ENCODE measurements around the gene CDH13. TPM values are rescaled to one million over a fixed set of nuclear protein-coding genes. Genes with fewer than 3 reads are reported as not detected.
"Not testable (repeated sequence)": the region's sequence is repeated elsewhere in the genome, so short reads cannot be mapped to it uniquely, and the experiment has no call there.

Gene CDH13
- polyA plus RNA-seq, 3 donors: 8.2 to 11.2 (median 10.3) TPM

GRCh38 chr16:82884320-82884898 is 257.6 kb downstream of the CDH13 start:
- no peak for DNase-seq

- DNase-seq: no peak
Observed at GRCh38 chr16:82886146-82886545, 259.4 kb downstream of the CDH13 start.

- DNase-seq: peak; percentile 92
Observed at GRCh38 chr16:82888591-82889001, 261.8 kb downstream of the CDH13 start.

DNA sequence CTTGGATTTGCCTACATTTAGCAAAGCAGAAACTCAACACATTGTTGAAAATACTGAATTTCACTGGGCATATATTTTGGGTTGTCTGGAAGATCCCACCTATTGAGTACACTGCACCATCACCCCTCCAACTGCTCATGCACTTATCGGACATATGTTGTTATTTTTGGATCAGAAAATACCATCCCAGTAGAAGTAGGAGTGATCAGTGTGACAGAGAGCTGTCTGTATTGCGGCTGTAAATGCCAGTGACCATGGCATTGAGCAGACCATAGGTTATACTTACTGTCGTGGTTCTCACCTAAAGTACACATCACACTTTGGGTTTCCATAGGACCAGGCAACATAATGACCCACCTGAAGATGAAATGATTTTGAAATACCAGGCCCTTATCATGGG is 264.7 kb downstream of the CDH13 start:
- no peak for DNase-seq

DNA sequence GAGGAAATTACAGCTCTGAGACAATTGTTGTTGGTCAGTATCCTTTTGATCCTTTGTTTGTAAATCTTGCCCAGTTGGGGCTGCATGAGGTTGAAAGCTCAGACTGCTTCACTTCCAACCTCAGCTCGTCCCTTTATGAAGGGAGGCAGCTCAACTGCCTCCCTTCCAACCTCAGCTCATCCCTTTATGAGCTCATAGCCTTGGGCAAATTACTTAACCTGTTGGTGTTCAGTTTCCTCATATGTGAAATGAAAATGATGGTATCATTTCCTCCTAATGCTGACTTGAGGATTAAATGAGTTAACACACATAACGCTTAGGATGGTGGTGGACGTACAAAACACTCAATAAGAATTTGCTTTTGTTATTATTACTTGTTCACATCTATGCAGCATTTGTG is 265.1 kb downstream of the CDH13 start:
- DNase-seq: no peak

- no peak for DNase-seq
Observed at GRCh38 chr16:82892324-82892723, 265.6 kb downstream of the CDH13 start.

- DNase-seq: no peak
Observed at GRCh38 chr16:82895843-82896242, 269.1 kb downstream of the CDH13 start.

- DNase-seq: peak; percentile 27
Observed at GRCh38 chr16:82899006-82899405, 272.2 kb downstream of the CDH13 start.

DNA sequence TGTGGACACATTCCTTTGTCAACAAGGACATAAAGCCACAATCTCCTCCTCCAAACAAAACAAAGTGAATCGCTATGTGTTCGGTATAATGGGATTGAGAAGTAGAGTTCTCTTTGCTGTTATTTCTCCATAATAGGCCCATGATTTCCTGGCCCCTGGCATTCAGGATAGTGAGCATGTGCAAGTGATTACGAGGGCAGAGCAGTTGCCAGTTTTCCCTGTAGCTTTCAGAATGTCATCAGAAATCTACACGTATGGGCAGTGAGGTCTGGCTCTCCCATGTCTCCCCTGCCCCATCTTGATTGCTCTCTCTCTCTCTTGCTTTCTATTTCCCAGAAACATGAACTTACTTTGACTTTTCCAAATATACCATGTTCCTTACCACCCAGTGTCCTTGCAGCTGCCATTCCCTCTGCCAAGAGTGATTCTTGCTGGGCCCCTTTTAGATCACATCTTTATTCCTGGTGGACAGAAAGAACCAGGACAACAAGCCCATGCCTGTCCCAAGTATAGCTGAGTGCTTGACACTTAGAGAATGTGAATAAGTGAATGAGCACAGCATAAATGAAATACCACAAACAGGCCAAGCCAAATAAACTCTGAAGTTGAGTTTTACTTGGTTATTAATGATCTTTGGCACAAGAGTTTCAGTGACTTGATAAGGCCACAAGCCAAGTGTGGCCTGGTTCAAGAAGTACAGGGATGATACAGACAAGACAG is 273.1 kb downstream of the CDH13 start:
- no peak for DNase-seq

DNA sequence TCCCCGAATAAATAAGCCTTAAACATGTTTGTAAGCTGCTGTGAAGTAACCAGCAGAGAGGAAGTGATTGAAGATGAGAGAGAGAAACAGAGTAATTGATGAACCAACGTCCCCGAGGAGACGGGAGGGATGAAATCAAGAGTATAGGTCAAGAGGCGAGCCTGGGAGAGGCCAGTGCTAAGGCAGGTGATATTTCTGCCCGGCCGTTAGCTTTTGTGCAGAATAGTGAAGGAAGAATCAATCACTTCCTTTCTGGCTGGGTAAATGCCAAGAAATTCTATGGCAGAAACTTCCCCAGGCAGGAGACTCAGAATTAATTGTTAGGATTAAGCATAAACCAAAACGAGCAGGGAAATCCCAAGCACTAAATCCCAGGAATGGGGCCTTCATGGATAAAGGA is 273.8 kb downstream of the CDH13 start:
- no peak for DNase-seq

DNA sequence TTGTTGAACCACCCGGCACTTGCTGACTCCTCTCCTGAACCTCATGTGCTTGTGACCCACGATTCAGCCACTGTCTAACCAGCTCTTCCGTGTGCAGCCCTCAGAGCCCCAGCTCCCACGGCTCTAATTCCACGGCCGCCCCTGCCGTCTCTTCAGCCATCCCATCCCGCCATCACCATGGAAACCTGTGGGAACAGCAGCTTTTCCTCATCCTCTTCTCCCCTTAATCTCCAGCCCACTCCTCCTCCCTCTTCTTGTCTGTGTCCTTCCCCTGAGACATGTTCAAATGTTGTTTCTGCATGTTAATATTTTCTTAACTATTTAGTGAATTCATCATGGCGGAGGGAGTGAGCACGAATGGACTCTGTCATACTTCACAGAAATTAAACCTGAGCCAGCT is 285.2 kb downstream of the CDH13 start:
- no peak for DNase-seq

DNA sequence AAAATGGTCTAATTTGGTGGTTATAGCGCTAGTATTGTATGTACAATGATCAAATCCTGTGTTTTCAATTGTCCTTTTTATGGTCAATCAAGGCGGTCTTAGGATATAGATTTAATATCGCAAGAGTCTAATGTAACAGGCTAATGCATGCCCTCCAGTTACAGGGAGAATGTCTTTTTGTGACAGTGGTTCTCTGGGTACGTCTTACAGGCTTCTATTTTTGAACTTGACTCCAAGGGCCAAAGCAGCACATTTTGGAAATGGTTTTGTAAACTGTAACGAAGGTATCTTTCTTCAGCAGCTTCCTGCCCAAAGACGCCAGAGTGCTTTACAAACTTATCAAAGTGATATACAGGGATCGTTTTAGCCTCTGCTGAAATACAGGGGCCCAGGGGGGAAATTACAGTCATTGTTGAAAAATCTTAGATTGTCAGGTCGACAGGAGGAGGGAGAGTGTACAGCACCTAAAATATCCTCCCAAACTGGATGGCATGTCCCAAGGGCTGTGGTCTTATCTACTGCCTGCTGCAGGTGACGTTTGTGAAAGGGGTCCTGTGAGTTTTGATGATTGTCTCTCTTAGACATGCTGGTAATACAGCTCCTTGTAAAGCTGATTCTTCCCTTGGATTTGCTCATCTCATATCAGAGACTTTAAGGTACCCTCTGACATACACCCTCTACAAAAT is 288.5 kb downstream of the CDH13 start:
- DNase-seq: no peak

DNA sequence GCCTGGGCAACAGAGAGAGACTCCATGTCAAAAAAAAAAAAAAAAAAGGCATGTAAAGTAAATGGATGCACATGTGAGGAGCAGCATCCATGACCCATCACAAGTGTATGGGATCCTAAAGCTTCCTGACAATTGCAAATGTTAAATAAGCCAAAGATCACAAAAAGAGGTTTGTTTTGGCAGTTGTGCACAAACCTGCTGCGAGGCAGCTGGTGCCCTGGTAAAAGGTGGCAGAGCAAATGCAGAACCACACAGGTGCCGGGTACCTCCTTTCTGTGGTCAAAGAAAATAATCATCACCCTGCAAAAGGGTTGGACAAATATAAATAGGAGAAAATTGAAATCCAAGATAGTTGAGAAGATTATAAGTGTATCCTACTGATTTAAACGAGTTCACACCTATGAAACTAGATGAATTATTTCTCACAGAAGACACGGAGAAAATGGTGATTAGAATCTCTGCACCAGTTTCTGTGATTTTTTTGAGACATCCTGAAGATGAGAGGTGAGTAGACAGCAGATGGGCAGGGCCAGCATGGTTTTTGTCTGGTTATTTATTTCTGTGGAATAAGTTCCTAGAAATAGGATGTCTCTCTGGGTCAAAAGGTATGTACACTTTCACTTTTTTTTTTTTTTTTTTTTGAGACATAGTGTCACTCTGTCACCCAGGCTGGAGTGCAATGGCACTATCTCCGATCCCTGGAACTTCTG is 291.3 kb downstream of the CDH13 start:
- DNase-seq: no peak

DNA sequence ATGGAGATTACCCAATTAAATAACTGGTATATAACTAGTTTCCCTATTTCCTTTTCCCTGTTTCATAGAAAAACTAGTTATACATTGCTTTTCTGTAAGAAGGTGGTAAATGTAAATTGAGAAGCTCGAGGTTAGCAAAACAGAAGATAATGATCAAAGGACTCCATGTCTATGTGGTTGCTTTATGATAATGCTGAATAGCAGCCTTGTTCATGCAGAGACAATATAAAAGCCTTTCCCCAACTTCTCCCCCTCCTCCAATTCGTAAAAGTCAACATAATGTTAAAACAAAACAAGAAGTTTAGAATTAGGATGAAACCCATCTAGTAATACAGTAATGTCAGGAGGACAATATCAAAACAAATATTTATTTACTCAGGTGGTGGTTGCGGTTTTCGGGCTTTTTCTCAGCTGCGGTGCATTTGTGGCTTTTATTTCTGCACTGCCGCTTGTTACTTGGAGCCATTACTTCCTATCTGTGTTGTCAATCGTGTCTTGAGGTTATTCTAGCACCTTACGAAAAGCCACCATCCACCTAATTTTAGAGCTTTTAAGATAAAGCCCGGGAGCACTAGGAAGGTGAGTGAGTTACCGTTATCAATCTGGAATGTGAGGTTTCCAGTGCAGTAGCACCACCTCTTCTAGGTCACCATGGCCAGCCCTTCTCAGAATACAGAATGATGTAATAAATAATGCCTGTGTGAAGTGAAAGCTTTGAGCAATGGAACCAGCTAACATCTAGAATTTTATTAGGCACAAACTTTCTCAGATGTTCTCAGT is 297.5 kb downstream of the CDH13 start:
- no peak for DNase-seq

- no peak for DNase-seq
Observed at GRCh38 chr16:82926500-82926899, 299.7 kb downstream of the CDH13 start.

DNA sequence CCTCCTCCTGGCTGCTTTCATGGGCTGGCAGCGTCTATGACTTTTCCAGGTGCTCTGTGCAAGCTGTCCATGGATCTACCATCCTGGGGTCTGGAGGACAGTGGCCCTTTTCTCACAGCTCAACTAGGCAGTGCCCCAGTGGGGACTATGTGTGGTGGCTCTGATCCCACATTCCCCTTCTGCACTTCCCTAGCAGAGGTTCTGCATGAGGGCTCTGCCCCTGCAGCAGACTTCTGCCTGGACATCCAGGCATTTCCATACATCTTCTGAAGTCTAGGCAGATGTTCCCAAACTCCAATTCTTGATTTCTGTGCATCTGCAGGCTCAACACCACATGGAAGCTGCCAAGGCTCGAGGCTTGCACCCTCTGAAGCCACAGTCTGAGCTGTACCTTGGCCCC is 307.2 kb downstream of the CDH13 start:
- not testable (repeated sequence) for DNase-seq

GRCh38 chr16:82935766-82936165 is 309.0 kb downstream of the CDH13 start:
- no peak for DNase-seq

- peak; percentile 23 for DNase-seq
Observed at GRCh38 chr16:82936941-82937551, 310.3 kb downstream of the CDH13 start.

DNA sequence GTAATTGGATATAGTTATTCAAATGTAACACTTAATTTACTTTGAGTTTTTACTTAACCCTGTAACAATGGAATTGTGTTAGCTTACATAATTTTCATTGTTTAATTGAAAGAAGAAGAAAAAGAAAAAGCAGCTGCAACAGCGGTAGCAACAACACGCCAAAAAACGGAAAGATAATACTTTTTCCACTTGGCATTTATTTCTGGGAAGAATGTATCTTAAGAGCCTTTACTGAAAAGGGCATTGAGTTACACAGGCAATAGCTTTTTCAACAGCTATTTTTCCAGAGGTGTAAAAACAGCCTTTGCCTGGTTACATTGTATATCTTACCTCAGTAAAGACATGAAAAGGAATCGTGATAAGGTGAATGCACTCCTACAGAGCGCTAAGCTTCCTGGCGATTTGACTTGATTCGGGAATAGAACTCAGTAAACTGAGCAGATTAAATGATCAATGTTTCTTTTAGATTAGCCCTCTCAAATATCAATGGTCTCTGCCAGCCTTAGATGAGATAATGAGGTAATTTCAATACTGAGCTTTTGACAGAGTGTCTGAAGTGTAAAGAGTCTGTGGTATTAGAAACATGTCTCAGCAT is 311.3 kb downstream of the CDH13 start:
- DNase-seq: no peak

- no peak for DNase-seq
Observed at GRCh38 chr16:82943371-82943770, 316.6 kb downstream of the CDH13 start.
